HepG2 (cell line): ENCODE measurements around the gene PTX4. TPM values are rescaled to one million over a fixed set of nuclear protein-coding genes. Genes with fewer than 3 reads are reported as not detected.
A peak's percentile ranks its signal among the peaks of the same experiment; 100 is the strongest.

Source experiments
- CBX1 ChIP-seq: IDR thresholded peaks from one replicate; pipeline ENCODE4 v1.6.1; 2016; ENCODE audit warnings: antibody characterized with exemption, low read depth
- JARID2 ChIP-seq: sonication (generic); formaldehyde crosslinking; IDR thresholded peaks from 2 replicates; pipeline ENCODE4 v1.8.1; 2023; ENCODE audit warnings: missing genetic modification reagents, inconsistent platforms; ENCODE audit not compliant: insufficient replicate concordance
- MXD4 ChIP-seq: IDR thresholded peaks from 2 replicates; pipeline ENCODE4 v1.6.1; 2016; ENCODE audit warnings: mild to moderate bottlenecking, missing biosample characterization, missing genetic modification reagents
- RBFOX2 ChIP-seq: fragments of 200-400 bp; formaldehyde crosslinking; IDR thresholded peaks from 2 replicates; pipeline ENCODE4 v1.6.1; 2017; ENCODE audit warnings: low read depth, mild to moderate bottlenecking, low read length
- SP5 ChIP-seq: IDR thresholded peaks from 2 replicates; pipeline ENCODE4 v1.6.1; 2016; ENCODE audit warnings: low read depth, borderline replicate concordance
- TMF1 ChIP-seq: sonication (generic); formaldehyde crosslinking; IDR thresholded peaks from 2 replicates; pipeline ENCODE4 v1.8.1; 2022; ENCODE audit warnings: low read depth, missing genetic modification reagents
- ZNF143 ChIP-seq: sonication (generic); formaldehyde crosslinking; IDR thresholded peaks from 2 replicates; pipeline ENCODE4 v1.4.0; 2020; ENCODE audit warnings: missing genetic modification reagents
- ZNF326 ChIP-seq: sonication (generic); formaldehyde crosslinking; IDR thresholded peaks from 2 replicates; pipeline ENCODE4 v1.4.0; 2020; ENCODE audit warnings: missing genetic modification reagents, borderline replicate concordance
- ZNF34 ChIP-seq: sonication (generic); formaldehyde crosslinking; IDR thresholded peaks from 2 replicates; pipeline ENCODE4 v1.4.0; 2020; ENCODE audit warnings: mild to moderate bottlenecking, missing genetic modification reagents, borderline replicate concordance
- ZNF354B ChIP-seq: sonication (generic); formaldehyde crosslinking; IDR thresholded peaks from 2 replicates; pipeline ENCODE4 v1.8.0; 2022; ENCODE audit warnings: mild to moderate bottlenecking, missing genetic modification reagents
- ZNF556 ChIP-seq: sonication (generic); formaldehyde crosslinking; IDR thresholded peaks from 2 replicates; pipeline ENCODE4 v1.4.0; 2020; ENCODE audit warnings: mild to moderate bottlenecking, missing genetic modification reagents, borderline replicate concordance
- ZNF672 ChIP-seq: sonication (generic); formaldehyde crosslinking; IDR thresholded peaks from 2 replicates; pipeline ENCODE4 v1.8.1; 2022; ENCODE audit warnings: missing genetic modification reagents
- ZNF724P ChIP-seq: sonication (generic); formaldehyde crosslinking; IDR thresholded peaks from 2 replicates; pipeline ENCODE4 v1.8.0; 2022; ENCODE audit warnings: missing genetic modification reagents, borderline replicate concordance
- ZNF768 ChIP-seq: sonication (generic); formaldehyde crosslinking; IDR thresholded peaks from 2 replicates; pipeline ENCODE4 v1.4.0; 2020; ENCODE audit warnings: missing genetic modification reagents
- ZSCAN21 ChIP-seq: sonication (generic); formaldehyde crosslinking; IDR thresholded peaks from 2 replicates; pipeline ENCODE4 v1.8.0; 2022; ENCODE audit warnings: mild to moderate bottlenecking, missing genetic modification reagents, moderate library complexity, borderline replicate concordance
- polyA plus RNA-seq, 8 experiments: library from polyadenylated mRNA; depleted of rRNA in 3 of 8; stranded (reverse) in 7 of 8; unstranded in 1 of 8; fragments of >200 nt; fragmentation: Illumina TruSeq in 4 of 8; extraction: Trizol in 4 of 8; gene quantifications; 2 replicates each; pipeline versions ENCODE4 v1.2.1 to v1.2.3, GENCODE V29; 2011 to 2016; ENCODE audit warnings: low read depth in 4 of 8, missing spikeins in 1 of 8, mixed read lengths in 1 of 8; ENCODE audit not compliant: insufficient read depth in 1 of 8
- total RNA-seq, 5 experiments: library from RNA; depleted of rRNA; stranded (reverse); fragments of >200 nt; fragmentation: Illumina TruSeq; extraction: Trizol; gene quantifications; 2 replicates each; pipeline ENCODE4 v1.2.3, GENCODE V29; 2016; ENCODE audit warnings: low read depth in 1 of 5
- TF ChIP-seq, protein P1 (sequence below), 2 experiments: sonication (generic) in 1 of 2; formaldehyde crosslinking in 1 of 2; IDR thresholded peaks; 2 replicates each; pipeline versions ENCODE4 v1.5.1 to v1.6.1; 2011 to 2020; ENCODE audit warnings: borderline replicate concordance in 1 of 2, low read depth in 1 of 2, low read length in 1 of 2, mild to moderate bottlenecking in 1 of 2, missing genetic modification reagents in 1 of 2, moderate library complexity in 1 of 2
- TF ChIP-seq, protein P2 (sequence below): IDR thresholded peaks from 2 replicates; pipeline ENCODE4 v1.6.1; 2016
- TF ChIP-seq, protein P3 (sequence below): sonication (generic); formaldehyde crosslinking; IDR thresholded peaks from 2 replicates; pipeline ENCODE4 v1.4.0; 2020; ENCODE audit warnings: mild to moderate bottlenecking, missing genetic modification reagents
- TF ChIP-seq, protein P4 (sequence below): sonication (generic); formaldehyde crosslinking; IDR thresholded peaks from 2 replicates; pipeline ENCODE4 v1.8.1; 2022; ENCODE audit warnings: mild to moderate bottlenecking, missing genetic modification reagents
- TF ChIP-seq, protein P5 (sequence below): IDR thresholded peaks from 2 replicates; pipeline ENCODE4 v1.6.1; 2016
- TF ChIP-seq, protein P6 (sequence below): sonication (generic); formaldehyde crosslinking; IDR thresholded peaks from 2 replicates; pipeline ENCODE4 v1.5.0; 2020; ENCODE audit warnings: mild to moderate bottlenecking, missing genetic modification reagents, moderate library complexity

Gene PTX4
- total and polyA plus RNA-seq, 2 of the 13 experiments (the other 11 are each of a cell fraction or from before 2014, with no cell fraction given) = 0.04 TPM; not detected in 1

DNA sequence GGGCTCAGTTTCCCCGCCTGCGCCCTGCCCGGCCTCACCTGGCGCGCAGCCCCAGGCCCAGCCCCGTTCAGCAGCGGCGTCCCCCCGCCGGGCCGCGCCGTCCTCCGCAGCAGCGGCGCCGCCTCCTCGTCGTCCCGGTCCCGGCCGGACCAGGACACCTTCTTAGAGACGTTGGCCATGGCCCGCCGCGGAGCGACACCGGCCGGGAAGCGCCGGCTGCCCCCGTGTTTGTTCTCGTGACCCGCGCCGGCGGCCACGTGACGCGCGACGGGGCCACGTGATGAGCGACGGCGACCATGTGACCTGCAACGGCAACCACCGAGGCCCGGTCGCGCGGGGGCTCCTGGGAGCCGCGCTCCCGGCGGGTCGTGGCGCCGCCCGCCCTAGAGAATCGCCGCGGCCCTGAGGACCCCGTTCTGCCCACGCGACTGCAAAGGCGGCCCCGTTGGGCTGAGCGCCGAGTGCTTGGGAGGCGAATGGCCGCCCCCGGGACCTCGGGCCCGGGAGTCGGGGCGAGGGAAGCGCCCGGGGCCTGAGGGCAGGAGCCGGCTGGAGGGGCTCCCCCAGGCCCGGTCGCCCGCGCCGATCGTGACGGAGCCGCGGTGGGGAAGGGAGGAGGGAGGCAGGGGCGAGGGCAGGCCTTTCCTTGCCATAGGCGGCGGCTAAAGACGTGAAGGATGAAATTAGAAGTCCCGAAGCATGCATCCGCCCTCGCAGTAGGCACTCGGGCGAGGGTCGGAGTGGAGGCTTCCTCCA lies 13.8 kb downstream of the PTX4 start, which contains the start of gene CLCN7 (continued):
- peak; percentile 81 for TF ChIP-seq ZNF724P
- peak; percentile 89 for TF ChIP-seq TMF1 (CRISPR knock-in tag)
- TF ChIP-seq ZNF556 = peak; percentile 77; the same call in 1 of the 2 replicates
- no peak for TF ChIP-seq ZNF326 (CRISPR knock-in tag)
- no peak for TF ChIP-seq SP5 (CRISPR knock-in tag)
- TF ChIP-seq, protein P1, sequence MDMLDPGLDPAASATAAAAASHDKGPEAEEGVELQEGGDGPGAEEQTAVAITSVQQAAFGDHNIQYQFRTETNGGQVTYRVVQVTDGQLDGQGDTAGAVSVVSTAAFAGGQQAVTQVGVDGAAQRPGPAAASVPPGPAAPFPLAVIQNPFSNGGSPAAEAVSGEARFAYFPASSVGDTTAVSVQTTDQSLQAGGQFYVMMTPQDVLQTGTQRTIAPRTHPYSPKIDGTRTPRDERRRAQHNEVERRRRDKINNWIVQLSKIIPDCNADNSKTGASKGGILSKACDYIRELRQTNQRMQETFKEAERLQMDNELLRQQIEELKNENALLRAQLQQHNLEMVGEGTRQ (IDR thresholded peaks at IDR 0.05; ENCODE audit: low read depth, low read length) = peak; percentile 99
- TF ChIP-seq, protein P1 (CRISPR knock-in tag; IDR thresholded peaks at IDR 0.05; ENCODE audit: borderline replicate concordance) = peak; percentile 90; the same call in 1 of the 2 replicates
- TF ChIP-seq, protein P2, sequence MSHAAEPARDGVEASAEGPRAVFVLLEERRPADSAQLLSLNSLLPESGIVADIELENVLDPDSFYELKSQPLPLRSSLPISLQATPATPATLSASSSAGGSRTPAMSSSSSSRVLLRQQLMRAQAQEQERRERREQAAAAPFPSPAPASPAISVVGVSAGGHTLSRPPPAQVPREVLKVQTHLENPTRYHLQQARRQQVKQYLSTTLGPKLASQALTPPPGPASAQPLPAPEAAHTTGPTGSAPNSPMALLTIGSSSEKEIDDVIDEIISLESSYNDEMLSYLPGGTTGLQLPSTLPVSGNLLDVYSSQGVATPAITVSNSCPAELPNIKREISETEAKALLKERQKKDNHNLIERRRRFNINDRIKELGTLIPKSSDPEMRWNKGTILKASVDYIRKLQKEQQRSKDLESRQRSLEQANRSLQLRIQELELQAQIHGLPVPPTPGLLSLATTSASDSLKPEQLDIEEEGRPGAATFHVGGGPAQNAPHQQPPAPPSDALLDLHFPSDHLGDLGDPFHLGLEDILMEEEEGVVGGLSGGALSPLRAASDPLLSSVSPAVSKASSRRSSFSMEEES (CRISPR knock-in tag) = peak; percentile 99
- TF ChIP-seq RBFOX2 = peak; percentile 97
- TF ChIP-seq, protein P3, sequence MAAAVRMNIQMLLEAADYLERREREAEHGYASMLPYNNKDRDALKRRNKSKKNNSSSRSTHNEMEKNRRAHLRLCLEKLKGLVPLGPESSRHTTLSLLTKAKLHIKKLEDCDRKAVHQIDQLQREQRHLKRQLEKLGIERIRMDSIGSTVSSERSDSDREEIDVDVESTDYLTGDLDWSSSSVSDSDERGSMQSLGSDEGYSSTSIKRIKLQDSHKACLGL (CRISPR knock-in tag) = peak; percentile 93
- TF ChIP-seq, protein P4, sequence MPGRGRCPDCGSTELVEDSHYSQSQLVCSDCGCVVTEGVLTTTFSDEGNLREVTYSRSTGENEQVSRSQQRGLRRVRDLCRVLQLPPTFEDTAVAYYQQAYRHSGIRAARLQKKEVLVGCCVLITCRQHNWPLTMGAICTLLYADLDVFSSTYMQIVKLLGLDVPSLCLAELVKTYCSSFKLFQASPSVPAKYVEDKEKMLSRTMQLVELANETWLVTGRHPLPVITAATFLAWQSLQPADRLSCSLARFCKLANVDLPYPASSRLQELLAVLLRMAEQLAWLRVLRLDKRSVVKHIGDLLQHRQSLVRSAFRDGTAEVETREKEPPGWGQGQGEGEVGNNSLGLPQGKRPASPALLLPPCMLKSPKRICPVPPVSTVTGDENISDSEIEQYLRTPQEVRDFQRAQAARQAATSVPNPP (CRISPR knock-in tag) = peak; percentile 69; the same call in 1 of the 2 replicates
- TF ChIP-seq ZNF672 (CRISPR knock-in tag) = peak; percentile 73; the same call in 1 of the 2 replicates
- 0 out of 2 replicates have a peak, but pooled peaks have one; percentile 19 for TF ChIP-seq ZNF34 (CRISPR knock-in tag)
- peak; percentile 75 for TF ChIP-seq ZNF768 (CRISPR knock-in tag)
- TF ChIP-seq MXD4 (CRISPR knock-in tag) = peak; percentile 97
- TF ChIP-seq JARID2 (CRISPR knock-in tag) = no peak
- 0 out of 2 replicates have a peak, but pooled peaks have one; percentile 32 for TF ChIP-seq ZNF354B (CRISPR knock-in tag)
- TF ChIP-seq, protein P5, sequence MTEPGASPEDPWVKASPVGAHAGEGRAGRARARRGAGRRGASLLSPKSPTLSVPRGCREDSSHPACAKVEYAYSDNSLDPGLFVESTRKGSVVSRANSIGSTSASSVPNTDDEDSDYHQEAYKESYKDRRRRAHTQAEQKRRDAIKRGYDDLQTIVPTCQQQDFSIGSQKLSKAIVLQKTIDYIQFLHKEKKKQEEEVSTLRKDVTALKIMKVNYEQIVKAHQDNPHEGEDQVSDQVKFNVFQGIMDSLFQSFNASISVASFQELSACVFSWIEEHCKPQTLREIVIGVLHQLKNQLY (CRISPR knock-in tag) = peak; percentile 70
- TF ChIP-seq ZNF143 (CRISPR knock-in tag) = peak; percentile 89
- TF ChIP-seq CBX1 = peak; percentile 28
- TF ChIP-seq, protein P6, sequence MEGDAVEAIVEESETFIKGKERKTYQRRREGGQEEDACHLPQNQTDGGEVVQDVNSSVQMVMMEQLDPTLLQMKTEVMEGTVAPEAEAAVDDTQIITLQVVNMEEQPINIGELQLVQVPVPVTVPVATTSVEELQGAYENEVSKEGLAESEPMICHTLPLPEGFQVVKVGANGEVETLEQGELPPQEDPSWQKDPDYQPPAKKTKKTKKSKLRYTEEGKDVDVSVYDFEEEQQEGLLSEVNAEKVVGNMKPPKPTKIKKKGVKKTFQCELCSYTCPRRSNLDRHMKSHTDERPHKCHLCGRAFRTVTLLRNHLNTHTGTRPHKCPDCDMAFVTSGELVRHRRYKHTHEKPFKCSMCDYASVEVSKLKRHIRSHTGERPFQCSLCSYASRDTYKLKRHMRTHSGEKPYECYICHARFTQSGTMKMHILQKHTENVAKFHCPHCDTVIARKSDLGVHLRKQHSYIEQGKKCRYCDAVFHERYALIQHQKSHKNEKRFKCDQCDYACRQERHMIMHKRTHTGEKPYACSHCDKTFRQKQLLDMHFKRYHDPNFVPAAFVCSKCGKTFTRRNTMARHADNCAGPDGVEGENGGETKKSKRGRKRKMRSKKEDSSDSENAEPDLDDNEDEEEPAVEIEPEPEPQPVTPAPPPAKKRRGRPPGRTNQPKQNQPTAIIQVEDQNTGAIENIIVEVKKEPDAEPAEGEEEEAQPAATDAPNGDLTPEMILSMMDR (CRISPR knock-in tag) = no peak
- peak; percentile 75; the same call in 1 of the 2 replicates for TF ChIP-seq ZSCAN21
